Measurements from ENCODE around the gene RRAD.
"Not testable (repeated sequence)": the region's sequence is repeated elsewhere in the genome, so short reads cannot be mapped to it uniquely, and the experiment has no call there.

Gene RRAD

DNA sequence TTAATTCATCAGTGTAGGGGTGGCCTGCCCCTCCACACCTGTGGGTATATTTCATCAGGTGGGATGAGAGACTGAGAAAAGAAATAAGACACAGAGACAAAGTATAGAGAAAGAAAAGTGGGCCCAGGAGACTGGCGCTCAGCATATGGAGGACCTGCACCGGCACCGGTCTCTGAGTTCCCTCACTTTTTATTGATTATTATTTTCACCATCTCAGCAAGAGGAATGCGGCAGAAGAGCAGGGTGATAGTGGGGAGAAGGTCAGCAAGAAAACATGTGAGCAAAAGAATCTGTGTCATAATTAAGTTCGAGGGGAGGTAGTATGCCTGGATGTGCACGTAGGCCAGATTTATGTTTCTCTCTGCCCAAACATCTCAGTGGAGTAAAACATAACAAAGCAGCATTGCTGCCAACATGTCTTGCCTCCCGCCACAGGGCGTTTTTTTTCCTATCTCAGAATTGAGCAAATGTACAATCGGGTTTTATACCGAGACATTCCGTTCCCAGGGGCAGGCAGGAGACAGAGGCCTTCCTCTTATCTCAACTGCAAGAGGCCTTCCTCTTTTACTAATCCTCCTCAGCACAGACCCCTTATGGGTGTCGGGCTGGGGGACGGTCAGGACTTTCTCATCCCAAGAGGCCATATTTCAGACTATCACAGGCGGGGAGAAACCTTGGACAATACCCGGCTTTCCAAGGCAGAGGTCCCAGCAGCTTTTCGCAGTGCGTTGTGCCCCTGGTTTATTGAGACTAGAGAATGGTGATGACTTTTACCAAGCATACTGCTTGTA lies 30.2 kb upstream of the RRAD start:
- not testable (repeated sequence) for DNase-seq (ENCODE audit: low spot score in 2 of 2); ATAC-seq; H3K9me3 Mint-ChIP-seq; H3K27ac Mint-ChIP-seq; H3K4me3 Mint-ChIP-seq; H3K36me3 Mint-ChIP-seq
- H3K4me1 Mint-ChIP-seq = peaks cover 11% of the 10 kb centered on the region

DNA sequence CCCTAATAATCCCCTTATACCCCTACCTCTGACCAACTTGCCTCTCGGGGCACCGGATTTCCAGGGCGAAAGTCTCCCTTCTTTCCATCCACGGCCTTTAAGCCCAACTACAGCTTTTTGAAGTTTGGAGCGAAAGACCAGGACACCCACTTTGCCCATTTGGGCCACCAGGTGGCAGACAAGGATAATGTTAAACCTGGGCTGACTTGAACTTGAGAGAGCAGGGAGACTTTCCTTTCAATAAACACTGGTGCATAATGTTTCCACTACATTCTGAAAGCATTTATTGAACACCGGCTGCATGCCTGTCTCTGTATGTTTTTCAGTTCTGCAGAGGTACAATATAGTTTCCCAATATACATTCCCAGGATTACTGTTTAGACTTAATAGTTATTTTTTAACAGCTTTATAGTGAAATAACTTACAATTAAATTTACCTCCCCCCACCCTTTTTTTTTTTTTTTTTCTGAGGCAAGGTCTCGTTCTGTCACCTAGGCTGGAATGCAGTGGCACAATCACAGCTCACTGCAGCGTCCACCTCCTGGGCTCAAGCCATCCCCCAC lies 28.8 kb upstream of the RRAD start:
- H3K9me3 Mint-ChIP-seq = no peaks in the 10 kb centered on the region
- H3K4me1 Mint-ChIP-seq = peaks cover 11% of the 10 kb centered on the region
- H3K27ac Mint-ChIP-seq = peak overlapping the region; percentile 75
- ATAC-seq (peak; percentile 87), DNase-seq (ENCODE audit: low spot score in 2 of 2) (peak; percentile 64 to 88)
- no peak overlapping the region for H3K4me3 Mint-ChIP-seq
- H3K36me3 Mint-ChIP-seq = peaks cover 5% of the 10 kb centered on the region

DNA sequence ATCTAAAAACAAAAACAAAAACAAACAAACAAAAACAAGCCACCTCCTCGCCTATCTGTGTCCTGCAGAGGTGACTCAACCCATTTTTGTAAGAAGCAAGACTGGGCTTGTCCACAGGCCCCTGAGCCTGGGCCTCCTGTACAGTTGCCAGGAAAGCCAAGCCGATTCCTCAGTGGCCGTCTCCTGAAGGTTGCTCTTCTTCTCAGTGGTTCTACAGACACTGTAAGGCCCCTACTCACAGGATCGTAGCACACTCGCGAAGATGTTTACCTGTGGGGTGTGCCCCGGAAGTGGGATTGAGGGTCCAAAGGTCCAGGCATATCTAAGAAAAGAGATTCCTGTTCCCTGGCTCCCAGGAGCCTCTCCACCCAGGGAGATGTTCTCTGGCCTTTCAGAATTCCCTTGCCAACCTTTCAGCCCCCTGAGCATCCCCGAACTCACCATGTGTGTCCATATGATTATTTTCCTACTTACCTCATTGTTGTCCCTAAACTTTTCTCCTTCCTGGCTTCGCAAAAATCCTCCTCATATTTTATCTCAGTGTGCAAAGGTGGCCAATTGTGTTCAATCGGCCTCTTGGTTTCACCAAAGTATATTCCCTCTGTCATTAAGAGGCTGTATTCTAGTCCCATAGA lies 28.2 kb upstream of the RRAD start:
- Mint-ChIP-seq H3K4me3 (no peak overlapping the region), H3K36me3 (peaks cover 5% of the 10 kb centered on the region), H3K27ac (peak overlapping the region; percentile 75), H3K4me1 (peaks cover 14% of the 10 kb centered on the region), H3K9me3 (no peaks in the 10 kb centered on the region)
- ATAC-seq = peak; percentile 17
- DNase-seq (ENCODE audit: low spot score in 2 of 2) = no peak

DNA sequence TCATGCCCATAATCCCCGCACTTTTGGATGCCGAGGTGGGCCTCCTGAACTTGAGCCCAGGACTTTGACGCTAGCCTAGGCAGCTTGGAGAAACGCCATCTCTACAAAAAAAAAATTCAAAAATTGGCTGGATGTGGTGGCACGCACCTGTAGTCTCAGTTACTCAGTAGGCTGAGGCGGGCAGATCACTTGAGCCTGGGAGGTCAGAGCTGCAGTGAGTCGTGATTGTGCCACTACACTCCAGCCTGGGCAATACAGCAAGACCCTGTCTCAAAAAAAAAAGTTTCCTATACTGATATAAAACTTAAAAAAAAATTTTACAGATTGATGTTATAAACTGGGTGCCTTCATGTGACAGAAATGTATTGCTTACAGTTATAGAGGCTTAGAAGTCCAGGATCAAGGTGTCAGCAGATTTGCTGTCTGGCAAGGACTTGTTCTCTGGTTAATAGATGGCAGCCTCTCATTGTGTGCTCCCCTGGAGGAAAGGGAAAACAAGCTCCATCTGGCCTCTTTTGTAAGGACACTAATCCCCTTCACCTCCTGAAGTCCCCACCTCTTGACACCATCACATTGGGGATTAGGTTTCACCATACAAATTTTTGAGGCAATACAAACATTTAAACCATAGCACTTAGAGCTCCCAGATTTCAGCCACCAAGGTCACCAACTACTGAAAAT lies 27.2 kb upstream of the RRAD start:
- no peak for DNase-seq (ENCODE audit: low spot score in 2 of 2)
- no peak for ATAC-seq
- Mint-ChIP-seq H3K4me1 (peaks cover 19% of the 10 kb centered on the region), H3K36me3 (peaks cover 5% of the 10 kb centered on the region), H3K27ac (no peak overlapping the region), H3K9me3 (no peaks in the 10 kb centered on the region), H3K4me3 (no peak overlapping the region)

DNA sequence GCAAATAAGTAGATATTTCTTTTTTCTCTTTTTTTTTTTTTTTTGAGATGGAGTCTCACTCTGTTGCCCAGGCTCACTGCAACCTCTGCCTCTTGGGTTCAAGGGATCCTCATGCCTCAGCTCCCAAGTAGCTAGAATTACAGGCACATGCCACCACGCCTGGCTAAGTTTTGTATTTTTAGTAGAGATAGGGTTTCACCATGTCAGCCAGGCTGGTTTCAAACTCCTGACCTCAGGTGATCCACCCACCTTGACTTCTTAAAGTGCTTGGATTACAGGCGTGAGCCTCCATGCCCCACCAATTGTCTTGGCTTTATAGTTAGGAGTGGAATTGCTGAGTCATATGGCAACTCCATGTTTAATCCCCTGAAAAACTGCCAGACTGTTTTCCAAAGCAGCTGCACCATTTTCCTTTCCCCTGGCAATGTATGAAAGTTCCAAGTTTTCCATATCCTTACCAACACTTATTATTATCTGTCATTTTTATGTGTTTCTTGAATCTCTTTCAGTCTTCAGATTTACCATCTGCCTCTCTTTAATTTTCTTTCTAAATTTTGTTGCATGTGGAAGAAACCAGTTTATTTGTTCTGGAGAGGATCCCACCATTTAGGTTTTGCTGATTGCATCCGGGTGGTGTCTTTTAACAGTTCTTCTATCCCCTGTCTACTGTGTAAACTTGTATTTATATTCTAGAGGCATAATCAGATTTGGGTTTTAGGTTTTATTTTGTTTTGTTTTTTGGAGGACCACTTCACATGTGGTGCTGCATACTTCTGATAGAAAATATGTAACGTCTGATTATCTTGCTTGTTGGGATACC lies 25.8 kb upstream of the RRAD start:
- Mint-ChIP-seq H3K27ac (no peak overlapping the region), H3K4me3 (no peak overlapping the region), H3K4me1 (peaks cover 28% of the 10 kb centered on the region), H3K36me3 (peaks cover 5% of the 10 kb centered on the region), H3K9me3 (no peaks in the 10 kb centered on the region)
- DNase-seq (ENCODE audit: low spot score in 2 of 2) (no peak), ATAC-seq (no peak)

DNA sequence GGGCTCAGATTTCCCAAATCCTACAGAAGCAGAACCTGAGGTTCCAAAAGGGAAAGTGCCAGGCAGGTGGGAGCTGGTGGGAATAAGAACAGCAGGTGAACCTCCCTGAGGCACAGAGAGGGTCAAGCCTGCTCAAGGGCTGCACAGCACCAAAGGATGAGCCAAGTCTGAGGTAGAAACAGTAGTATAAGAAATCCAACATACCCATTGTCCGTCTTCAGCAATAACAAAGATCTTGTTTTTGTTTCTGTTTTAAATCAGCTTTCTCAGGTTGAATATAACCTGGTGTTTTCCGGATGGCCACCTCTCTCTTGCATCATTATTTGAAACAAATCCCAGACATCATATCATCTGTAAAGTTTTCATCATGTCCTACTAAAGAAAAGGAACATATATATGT lies 25.1 kb upstream of the RRAD start:
- H3K9me3 Mint-ChIP-seq = no peaks in the 10 kb centered on the region
- ATAC-seq (peak; percentile 24), DNase-seq (ENCODE audit: low spot score in 2 of 2) (no peak)
- peaks cover 28% of the 10 kb centered on the region for H3K4me1 Mint-ChIP-seq
- no peak overlapping the region for H3K27ac Mint-ChIP-seq
- no peak overlapping the region for H3K4me3 Mint-ChIP-seq
- H3K36me3 Mint-ChIP-seq = peaks cover 5% of the 10 kb centered on the region

DNA sequence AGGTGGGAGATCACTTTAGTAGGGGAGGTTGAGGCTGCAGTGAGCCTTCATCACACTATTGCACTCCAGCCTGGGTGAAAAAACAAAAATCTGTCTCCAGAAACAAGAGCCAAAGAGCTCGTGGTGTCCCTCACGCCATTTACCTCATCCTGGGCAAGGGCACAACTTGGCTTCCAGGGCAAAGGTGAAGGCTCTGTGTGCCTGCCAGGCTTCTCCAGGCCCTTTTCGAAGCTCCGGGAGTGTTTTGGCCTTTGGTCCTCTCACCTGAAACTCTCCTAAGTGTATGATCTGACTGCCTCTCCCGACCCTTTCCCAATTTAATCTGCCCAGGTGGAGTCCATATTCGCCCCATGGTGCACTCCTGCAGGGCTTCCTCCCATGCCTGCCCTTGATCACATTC lies 24.1 kb upstream of the RRAD start:
- no peak overlapping the region for H3K27ac Mint-ChIP-seq
- peaks cover 28% of the 10 kb centered on the region for H3K4me1 Mint-ChIP-seq
- H3K4me3 Mint-ChIP-seq = peak overlapping the region; percentile 10
- peaks cover 5% of the 10 kb centered on the region for H3K36me3 Mint-ChIP-seq
- ATAC-seq = no peak
- H3K9me3 Mint-ChIP-seq = no peaks in the 10 kb centered on the region
- DNase-seq (ENCODE audit: low spot score in 2 of 2) = no peak

DNA sequence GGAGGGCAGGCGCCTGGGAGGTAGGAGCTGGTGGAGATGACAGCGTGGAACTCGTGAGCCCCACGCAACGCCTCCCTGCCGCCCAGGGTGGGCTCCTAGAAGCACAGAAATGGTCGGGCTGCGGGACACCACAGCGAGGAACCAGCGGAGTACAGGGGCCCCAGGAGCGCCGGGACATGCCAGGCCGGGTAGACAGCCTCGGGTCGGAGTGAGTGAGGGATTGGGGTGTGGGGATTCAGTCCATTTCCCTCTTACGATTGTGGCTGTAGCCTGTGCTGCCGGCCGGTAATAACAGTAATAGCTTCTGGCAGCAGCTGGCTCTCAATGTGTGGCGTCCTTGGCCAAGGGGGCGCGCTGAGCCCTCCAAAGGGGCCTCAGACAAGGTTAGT lies 23.5 kb upstream of the RRAD start:
- DNase-seq (ENCODE audit: low spot score in 2 of 2) (no peak), ATAC-seq (no peak)
- H3K9me3 Mint-ChIP-seq = no peaks in the 10 kb centered on the region
- peaks cover 2% of the 10 kb centered on the region for H3K36me3 Mint-ChIP-seq
- H3K4me1 Mint-ChIP-seq = peaks cover 25% of the 10 kb centered on the region
- H3K27ac Mint-ChIP-seq = peak overlapping the region; percentile 45
- peak overlapping the region; percentile 83 for H3K4me3 Mint-ChIP-seq

DNA sequence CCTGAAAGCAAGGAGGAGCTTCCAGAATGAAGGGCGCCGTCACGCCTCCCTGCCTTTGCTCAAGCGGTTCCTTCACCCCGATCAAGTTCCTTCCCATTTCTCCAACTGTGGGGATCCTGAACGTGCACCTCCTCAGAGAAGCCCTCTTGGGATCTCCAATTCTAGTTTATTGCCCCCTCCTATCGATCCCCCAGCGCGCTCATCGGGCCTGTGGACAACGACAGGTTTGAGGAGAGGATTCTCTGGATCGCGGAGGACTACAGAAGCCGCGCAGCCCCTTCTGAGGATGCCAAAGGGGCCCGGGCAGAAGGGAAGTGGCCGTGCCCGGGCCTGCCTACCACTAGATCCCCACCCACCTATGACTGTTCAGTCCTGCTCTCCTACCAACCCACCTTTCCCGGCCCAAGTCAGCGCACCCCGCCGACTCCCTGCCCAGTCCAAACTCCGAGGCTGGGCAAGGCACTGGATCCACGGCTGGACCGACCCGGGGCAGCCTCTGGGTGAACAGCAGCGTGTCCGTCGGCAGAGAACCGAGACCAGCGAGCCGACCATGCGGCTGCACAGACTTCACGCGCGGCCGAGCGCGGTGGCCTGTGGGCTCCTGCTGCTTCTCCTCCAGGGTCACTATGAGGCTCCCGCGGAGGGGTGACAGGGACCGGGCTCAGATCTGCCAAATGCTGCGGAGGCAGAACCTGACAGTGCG lies 22.9 kb upstream of the RRAD start:
- Mint-ChIP-seq H3K4me3 (peak overlapping the region; percentile 83), H3K4me1 (peaks cover 23% of the 10 kb centered on the region), H3K36me3 (peaks cover 4% of the 10 kb centered on the region), H3K27ac (peak overlapping the region; percentile 45), H3K9me3 (no peaks in the 10 kb centered on the region)
- DNase-seq (ENCODE audit: low spot score in 2 of 2) (peak in 1 of 2 donors; percentile 65), ATAC-seq (peak; percentile 37)

DNA sequence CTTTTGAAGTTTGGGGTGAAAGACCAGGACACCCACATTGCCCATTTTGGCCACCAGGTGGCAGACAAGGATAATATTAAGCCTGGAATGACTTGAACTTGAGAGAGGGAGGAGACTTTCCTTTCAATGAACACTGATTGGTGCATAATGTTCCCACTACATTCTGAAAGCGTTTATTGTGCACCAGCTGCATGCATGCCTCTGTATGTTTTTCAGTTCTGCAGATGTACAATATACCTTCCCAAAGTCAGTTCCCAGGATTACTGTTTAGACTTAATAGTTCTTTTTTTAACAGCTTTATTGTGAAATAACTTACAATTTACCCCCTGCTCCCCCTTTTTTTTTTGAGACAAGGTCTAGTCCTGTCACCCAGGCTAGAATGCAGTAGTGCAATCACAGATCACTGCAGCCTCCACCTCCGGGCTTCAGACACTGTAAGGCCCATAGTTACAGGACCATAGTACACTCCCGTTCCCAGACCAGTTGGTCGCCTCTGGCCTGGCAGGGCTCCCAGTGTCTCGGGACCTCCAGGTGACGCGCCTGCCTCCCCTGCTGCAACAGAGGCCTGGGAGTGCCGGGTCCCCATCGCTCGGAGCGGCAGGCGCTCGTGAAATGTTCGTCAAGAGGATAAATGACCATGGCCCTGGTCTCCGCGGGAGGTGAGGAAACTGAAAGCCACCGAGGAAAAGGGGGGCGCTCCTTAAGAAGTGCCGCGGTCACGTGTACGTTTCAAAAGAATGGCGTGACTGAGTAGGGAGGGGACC lies 22.1 kb upstream of the RRAD start:
- H3K27ac Mint-ChIP-seq = no peak overlapping the region

DNA sequence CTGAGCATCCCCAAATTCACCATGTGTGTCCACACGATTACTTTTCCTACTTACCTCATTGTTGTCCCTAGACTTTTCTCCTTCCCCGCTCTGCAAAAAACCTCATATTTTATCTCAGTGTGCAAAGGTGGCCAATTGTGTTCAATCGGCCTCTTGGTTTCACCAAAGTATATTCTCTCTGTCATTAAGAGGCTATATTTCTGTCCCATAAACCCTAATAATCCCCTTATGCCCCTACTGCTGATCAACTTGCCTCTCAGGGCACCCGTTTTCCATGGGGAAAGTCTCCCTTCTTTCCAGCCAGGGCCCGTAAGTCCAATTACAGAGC lies 21.6 kb upstream of the RRAD start:
- Mint-ChIP-seq H3K27ac (no peak overlapping the region), H3K9me3 (no peaks in the 10 kb centered on the region), H3K36me3 (peaks cover 18% of the 10 kb centered on the region), H3K4me3 (peak overlapping the region; percentile 83), H3K4me1 (peaks cover 23% of the 10 kb centered on the region)
- no peak for ATAC-seq
- no peak for DNase-seq (ENCODE audit: low spot score in 2 of 2)

More for the DNA sequence above, 22.1 kb upstream of the RRAD start:
- Mint-ChIP-seq H3K4me3 (peak overlapping the region; percentile 83), H3K4me1 (peaks cover 23% of the 10 kb centered on the region), H3K9me3 (no peaks in the 10 kb centered on the region), H3K36me3 (peaks cover 12% of the 10 kb centered on the region)
- DNase-seq (ENCODE audit: low spot score in 2 of 2) (peak; percentile 86 to 94), ATAC-seq (peak; percentile 87)

DNA sequence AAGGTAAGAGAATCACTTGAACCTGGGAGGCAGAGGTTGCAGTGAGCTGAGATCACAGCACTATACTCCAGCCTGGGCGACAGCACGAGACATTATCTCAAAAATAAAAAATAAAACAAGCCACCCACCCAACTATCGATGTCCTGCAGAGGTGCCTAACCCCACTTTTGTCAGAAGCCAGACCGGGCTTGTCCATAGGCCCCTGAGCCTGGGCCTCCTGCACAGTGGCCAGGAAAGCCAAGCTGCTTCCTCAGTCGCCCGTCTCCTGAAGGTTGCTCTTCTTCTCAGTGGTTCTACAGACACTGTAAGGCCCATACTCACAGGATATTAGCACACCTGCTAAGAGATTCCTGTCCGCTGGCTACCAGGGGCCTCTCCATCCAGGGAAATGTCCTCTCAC lies 21.2 kb upstream of the RRAD start:
- Mint-ChIP-seq H3K9me3 (no peaks in the 10 kb centered on the region), H3K4me3 (no peak overlapping the region), H3K36me3 (peaks cover 22% of the 10 kb centered on the region), H3K27ac (no peak overlapping the region), H3K4me1 (peaks cover 23% of the 10 kb centered on the region)
- ATAC-seq (no peak), DNase-seq (ENCODE audit: low spot score in 2 of 2) (no peak)

DNA sequence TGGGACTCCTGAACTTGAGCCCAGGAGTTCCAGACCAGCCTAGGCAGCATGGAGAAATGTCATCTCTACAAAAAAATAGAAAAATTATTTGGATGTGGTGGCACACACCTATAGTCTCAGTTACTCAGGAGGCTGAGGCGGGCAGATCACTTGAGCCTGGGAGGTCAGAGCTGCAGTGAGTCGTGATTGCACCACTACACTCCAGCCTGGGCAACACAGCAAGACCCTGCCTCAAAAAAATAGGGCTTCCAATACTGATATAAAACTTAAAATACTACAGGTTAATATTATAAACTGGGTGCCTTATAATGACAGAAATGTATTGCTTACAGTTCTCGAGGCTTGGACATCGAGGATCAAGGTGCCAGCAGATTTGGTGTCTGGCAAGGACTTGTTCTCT lies 20.6 kb upstream of the RRAD start:
- Mint-ChIP-seq H3K36me3 (peaks cover 28% of the 10 kb centered on the region), H3K9me3 (no peaks in the 10 kb centered on the region), H3K4me1 (peaks cover 23% of the 10 kb centered on the region), H3K27ac (no peak overlapping the region), H3K4me3 (no peak overlapping the region)
- DNase-seq (ENCODE audit: low spot score in 2 of 2) (no peak), ATAC-seq (no peak)

DNA sequence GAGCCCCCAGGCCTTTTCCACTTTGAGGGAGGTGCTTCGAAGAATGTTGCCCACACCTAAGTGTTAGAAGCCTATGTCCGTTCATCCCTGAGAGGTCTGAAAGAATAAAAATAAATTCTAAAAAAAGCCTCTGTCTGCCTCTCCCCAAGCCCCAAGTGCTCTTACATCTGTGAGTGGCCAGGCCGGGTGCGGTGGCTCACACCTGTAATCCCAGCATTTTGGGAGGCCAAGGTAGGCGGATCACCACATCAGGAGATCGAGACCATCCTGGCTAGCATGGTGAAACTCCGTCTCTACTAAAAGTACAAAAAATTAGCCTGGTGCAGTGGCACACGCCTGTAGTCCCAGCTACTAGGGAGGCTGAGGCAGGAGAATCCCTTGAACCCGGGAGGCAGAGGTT lies 19.6 kb upstream of the RRAD start:
- H3K4me3 Mint-ChIP-seq; ATAC-seq; DNase-seq (ENCODE audit: low spot score in 2 of 2); H3K9me3 Mint-ChIP-seq; H3K27ac Mint-ChIP-seq: not testable (repeated sequence)
- peaks cover 38% of the 10 kb centered on the region for H3K36me3 Mint-ChIP-seq
- H3K4me1 Mint-ChIP-seq = peaks cover 23% of the 10 kb centered on the region
